IPS DF 19.7 (cell line): ENCODE measurements around the gene ESPN.
"Not testable (repeated sequence)": the region's sequence is repeated elsewhere in the genome, so short reads cannot be mapped to it uniquely, and the experiment has no call there.

ENCODE experiments used
- DNase-seq: peaks from one replicate; pipeline ENCODE4 v3.0.0-alpha.2; 2013; ENCODE audit warnings: low read depth, low spot score

ESPN gene

DNA sequence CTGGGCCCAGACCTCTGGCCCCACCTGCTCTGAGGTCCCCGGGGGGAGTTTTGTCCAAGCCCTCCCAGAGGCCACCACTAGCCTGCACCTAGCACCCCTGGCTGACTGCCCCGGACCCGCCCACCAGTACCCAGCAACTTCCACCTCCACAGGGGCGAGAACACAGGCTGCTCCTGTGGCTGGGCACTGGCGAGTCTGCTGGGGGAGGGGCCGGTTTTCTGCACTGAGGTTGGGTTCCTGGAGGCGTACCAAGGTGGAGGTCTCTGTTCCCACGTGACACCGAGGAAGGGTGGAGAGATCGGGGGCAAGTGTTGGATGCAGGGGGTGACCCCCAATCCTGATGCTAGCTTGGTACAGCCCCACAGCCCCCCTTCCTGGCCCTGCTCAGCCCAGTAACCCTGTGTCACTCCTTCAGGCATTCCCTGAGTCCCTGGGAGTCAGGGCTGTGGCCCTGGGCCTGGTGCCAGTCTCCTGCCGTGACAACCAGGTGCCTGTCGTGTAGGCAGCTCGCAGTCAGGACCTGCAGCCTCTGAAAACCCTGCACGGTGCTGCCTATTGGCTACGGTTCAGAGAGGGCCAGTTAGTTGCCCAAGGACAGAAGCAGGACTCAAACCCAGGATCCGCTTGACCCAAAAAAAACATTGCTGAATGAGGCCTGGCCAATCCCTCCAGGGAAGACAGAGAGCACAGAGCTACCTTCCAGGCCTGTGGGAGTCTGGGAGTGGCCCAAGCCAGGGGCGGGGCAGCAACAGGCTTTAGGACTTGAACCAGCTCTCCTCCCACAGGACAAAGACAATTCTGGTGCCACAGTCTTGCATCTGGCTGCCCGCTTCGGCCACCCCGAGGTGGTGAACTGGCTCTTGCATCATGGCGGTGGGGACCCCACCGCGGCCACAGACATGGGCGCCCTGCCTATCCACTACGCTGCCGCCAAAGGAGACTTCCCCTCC, 3.1 kb downstream of the ESPN start:
- no peak for DNase-seq

DNA sequence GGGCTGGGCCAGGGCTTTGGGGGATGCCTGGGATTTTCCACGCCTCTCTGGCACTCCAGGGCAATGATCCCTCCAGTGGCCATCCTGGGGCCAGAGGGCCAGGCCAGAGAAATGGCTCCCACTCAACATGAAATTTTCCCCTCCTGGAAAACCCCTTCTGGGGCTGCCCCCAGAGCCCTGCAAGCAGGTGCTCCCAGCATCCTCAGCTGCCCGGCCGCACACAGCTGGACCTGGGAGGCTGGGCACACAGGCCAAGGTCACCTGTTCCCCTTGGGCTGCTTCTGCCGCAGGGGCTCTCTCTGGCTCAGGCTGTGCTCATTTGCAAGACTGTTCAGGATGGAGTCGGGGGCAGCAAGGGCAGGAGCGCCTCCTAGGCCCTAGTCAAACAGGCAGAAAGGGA, 3.9 kb downstream of the ESPN start:
- DNase-seq = not testable (repeated sequence)

DNA sequence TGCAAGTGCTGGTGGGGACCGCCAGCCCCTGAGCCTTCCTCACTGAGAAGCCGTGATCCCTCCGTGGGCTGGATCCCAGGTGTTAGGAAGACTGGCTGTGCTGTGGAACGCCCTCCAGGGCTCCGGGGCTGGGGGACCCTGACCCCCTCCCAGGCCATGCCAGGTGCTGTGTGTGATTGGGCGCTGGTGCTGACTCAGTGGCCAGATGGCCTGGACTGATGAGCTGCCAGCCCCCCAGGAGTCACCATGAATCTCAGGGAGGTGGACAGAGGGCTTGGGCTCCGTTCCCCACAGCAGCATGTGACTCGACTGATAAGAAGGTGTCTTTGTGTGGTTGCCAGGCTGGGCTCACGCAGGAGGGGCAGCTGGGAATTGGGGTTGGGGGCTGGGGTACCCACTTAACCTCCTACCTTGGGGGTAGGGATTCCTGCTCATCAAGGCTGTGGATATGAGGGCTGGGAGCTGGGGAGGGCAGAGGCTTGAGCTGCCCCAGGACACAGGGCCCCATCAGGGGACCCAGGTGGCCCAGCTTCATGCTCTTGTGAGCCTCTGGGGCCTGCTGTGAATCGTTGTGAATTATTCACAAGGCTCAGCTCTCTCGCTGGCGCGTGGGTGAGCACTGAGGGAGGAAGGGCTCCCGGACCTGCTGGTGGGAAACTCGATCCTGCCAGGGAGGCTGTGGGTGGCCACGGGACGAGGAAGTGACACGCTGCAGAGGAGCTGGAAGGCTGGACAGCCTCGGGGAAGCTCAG, 5.3 kb downstream of the ESPN start:
- not testable (repeated sequence) for DNase-seq

DNA sequence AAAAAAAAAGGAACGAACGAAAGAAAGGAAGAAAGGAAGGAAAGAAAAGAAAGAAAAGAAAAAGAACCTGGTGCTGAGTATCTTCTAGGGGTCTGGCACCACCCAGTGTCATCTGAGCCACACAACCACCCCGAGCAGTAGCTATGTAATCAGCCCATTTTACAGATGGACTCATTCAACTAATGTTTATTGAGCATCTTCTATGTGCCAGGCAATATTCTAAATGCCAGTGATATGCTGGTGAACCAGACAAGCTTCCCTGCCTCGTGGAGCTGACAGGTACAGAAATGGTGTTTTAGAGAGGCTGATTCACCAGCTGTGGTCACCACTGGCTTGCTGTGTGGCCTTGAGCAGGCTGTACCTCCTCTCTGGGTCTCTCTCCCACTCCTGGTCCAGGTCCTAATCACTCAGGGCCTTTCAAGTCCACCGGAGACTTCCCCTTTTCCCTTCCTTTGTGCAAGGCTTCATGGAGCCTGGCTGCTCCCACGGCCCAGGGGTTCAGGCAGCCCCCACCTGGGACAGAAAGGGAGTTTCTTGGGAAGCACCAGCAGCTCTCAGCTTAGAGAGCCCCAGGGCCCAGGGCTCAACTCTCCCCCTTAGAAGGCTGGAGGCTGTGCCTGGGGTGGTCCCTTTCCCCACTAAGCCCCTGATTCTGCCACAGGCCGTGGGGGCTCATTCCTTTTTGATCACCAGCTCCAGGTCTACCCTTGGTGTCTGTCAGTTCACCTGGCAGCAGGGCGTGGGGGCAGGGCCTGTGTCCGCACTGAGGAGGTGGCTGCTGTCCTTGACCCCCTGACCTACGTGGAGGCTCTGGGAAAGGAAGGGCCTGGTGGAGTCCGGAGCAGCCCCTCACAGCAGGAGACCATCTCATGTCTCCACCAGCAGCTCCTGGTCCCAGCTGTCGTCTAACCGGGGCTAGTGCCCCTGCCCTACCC, 7.3 kb downstream of the ESPN start:
- DNase-seq = not testable (repeated sequence)

- DNase-seq = no peak
These were observed 9.6 kb downstream of the ESPN start for GRCh38 chr1:6434186-6434585.

DNA sequence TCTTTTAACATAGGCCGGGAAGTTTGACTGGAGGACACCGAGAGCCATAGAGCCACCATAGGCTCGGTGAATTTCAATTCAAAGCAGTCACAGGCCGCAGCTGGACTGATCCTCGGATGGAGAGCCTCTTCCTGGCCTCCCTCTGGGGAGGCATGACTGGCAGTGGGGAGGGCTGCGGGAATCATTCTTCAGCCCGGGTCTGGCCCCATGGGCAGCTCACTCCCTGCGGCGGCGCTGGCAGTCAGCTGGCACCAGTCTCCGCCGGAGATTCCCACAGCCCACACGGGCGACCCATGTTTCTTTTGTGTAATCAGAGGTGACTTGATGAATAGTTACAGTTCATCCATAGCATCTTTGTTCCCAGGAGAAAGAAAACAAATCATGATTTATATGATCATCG, 10.6 kb downstream of the ESPN start:
- no peak for DNase-seq

- no peak for DNase-seq
These were observed 11.0 kb downstream of the ESPN start for GRCh38 chr1:6435547-6435946.

DNA sequence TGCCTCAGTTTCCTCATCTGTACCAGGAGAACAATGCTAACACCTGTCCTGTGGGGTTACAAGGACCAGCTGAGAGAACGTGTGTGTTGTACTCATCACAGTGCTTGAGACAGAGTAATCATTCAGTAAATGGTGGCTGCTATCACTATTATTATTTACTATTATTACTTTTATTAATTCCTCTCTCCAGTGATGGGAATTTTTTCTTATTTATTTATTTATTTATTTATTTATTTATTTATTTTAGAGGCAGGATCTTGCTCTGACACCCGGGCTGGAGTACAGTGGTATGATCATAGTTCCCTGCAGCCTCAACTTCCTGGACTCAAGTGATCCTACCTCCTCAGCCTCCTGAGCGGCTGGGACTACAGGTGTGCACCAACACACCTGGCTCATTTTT, 11.7 kb downstream of the ESPN start:
- not testable (repeated sequence) for DNase-seq

DNA sequence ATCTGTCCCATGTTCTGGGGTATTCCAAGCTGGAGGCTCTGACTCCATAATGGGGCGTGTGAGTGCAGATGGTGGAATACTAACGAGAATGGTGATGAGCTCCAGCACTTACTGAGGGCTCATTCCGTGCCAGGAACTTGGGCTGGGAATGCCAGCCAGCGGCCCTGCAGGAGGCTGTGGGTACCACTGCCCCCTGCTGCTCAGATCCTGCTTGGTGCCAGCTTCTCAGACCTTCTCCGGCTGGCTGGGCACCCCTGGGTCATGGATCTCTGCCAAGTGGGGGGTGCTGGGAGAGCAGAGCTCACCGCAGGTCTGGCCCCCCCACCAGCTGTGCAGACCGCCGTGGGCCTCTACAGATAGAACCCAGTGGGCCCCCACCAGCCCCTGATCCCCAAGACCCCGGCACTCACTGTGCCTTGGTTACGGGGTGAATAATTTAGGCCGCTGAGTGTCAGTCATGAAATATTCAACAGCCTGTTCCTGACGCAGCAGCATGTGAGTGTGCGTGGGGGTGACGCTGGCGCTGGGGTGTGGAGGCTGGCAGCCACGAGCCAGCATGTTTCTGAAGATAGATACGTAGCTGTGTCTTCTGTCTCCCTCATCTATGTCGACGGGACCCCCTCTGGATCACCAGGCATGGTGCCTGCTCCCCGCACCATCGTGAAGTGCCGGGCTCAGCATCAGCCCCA, 12.6 kb downstream of the ESPN start:
- not testable (repeated sequence) for DNase-seq

GRCh38 chr1:6438047-6438525, 13.5 kb downstream of the ESPN start:
- DNase-seq = no peak

DNA sequence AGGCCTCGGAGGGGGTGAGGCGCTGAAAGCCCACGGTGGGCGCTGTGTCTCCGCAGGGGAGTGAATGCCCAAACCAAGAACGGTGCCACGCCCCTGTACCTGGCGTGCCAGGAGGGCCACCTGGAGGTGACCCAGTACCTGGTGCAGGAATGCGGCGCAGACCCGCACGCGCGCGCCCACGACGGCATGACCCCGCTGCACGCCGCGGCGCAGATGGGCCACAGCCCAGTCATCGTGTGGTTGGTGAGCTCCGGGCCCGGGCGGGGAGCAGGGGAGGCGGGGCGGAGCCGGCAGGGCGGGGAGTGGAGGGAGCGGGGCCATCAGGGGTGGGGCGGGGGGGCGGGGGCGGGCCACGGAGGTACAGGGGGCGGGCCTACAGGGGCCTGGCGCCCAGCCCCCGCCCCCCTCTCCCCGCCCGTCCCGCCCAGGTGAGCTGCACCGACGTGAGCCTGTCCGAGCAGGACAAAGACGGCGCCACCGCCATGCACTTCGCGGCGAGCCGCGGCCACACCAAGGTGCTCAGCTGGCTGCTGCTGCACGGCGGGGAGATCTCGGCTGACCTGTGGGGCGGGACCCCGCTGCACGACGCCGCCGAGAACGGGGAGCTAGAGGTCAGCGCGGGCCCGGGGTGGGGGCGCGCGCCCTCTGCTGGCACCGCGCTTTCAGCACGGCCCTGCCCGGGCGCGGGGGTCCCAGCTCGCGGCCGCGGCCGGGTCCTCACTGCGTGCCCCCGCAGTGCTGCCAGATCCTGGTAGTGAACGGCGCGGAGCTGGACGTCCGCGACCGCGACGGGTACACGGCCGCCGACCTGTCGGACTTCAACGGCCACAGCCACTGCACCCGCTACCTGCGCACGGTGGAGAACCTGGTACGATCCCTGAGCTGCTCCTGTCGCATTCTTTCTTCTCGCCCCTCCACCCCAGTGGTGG, 15.9 kb downstream of the ESPN start:
- DNase-seq = no peak

DNA sequence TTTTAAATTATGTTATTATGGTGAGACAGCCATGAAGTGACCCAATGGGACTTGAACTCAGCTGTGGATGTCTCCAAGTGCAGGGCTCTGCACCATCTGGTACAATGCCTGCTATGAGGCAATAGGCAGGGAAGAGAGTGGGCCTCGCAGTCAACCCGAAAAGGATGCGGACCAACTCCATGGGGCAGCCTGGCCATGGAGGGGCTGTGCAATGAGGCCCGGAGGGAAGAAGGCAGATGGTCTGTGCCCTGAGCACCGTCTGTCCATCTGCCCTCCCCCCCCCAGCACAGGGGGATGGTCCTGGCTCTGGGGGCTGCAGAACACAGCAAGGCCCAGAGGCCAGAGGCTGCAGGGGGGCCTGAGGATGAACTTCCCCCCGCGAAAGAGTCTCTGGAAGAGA, 17.0 kb downstream of the ESPN start:
- DNase-seq = no peak

GRCh38 chr1:6443339-6444115, 19.0 kb downstream of the ESPN start:
- no peak for DNase-seq

GRCh38 chr1:6444377-6444776, 19.8 kb downstream of the ESPN start:
- no peak for DNase-seq

DNA sequence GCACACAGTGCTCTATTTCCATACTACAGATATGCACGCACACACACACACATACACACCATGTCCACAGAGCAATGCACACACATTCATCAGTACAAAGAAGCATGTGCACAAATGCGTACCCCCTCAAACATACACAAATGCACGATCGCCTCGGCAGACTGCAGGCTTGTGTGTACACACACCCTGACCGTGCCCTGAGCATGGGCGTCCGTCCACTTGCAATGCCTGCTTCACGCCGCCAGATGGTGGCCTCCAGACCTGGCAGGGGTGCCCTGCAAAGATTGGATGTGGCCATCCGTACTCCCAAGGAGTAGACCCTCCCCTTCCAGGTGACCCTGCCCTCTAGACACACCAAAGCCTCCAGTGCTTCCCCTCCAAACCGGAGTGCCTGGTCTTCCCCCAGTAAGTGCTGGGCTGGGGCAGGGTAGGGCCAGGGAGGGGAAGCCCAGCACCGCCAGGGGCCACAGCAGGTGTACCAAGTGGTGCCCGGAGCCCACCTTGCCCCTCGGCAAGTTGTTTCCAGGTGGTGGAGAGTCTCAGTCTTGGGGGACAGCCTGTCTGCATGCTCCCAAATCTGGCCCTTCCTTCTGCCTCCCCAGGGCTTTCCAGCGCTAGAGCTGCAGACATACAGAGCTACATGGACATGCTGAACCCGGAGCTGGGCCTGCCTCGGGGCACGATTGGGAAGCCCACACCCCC, 20.6 kb downstream of the ESPN start:
- no peak for DNase-seq

GRCh38 chr1:6445929-6446328, 21.4 kb downstream of the ESPN start:
- not testable (repeated sequence) for DNase-seq

DNA sequence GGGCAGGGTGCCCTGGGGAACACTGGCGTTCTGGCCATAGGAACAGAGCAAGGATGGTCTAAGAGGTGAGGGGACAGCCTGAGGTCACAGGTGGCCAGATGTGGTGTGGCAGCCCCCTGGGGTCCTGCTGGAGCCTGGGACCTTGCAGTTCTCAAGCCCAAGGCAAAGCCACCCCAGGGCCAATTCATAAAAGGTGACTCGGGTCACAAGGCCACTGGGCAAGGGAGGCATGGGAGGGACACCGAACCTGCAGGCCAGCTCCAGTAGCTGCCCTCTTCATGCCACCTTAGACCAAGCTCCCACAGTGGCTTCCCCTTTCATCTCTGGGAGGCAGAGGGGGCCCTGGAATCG, 22.1 kb downstream of the ESPN start:
- DNase-seq = no peak

- no peak for DNase-seq
These were observed 22.6 kb downstream of the ESPN start for GRCh38 chr1:6447016-6447817.
